SH-SY5Y (cell line): ENCODE results near the gene C22orf15.

Source experiments
- GATA2 ChIP-seq: IDR thresholded peaks from 2 replicates; pipeline ENCODE4 v1.6.1; 2011; ENCODE audit warnings: mild to moderate bottlenecking, low read depth, low read length
- GATA3 ChIP-seq: IDR thresholded peaks from 2 replicates; pipeline ENCODE4 v1.6.1; 2011; ENCODE audit warnings: low read depth, mild to moderate bottlenecking, low read length, moderate library complexity

DNA sequence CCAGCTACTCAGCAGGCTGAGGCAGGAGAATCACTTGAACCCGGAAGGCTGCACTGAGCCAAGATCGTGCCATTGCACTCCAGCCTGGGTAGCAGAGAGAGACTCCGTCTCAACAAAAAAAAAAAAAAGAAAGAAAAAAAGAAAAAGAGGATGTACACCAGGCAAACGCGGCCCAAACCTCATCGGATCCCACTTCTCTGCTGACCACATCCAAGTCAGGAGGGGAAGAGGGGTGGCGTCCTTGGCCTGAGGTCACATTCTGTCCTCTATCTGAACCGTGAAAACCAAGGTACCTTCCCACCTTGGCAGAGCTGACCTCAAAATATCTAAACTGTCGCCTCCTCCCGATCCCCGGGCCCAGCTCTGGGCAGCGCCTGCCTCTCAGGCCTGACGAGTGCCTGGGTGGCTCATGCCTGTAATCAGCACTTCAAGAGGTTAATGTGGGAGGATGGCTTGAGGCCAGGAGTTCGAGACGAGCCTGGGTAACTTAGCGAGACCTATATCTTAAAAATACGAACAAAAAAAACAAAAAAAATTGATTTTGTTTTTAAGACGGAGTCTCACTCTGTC is 46.9 kb upstream of the C22orf15 start:
- no peak for TF ChIP-seq GATA3
- TF ChIP-seq GATA2: no peak
